ENCODE measurements around the gene CA14. TPM values are rescaled to one million over a fixed set of nuclear protein-coding genes. Genes with fewer than 3 reads are reported as not detected.

CA14 gene
- total and polyA plus RNA-seq, 9 of the 15 experiments (the other 6 are each of a cell fraction or from before 2014, with no cell fraction given) = 0.13 to 0.57 (median 0.26) TPM; not detected in 1

DNA sequence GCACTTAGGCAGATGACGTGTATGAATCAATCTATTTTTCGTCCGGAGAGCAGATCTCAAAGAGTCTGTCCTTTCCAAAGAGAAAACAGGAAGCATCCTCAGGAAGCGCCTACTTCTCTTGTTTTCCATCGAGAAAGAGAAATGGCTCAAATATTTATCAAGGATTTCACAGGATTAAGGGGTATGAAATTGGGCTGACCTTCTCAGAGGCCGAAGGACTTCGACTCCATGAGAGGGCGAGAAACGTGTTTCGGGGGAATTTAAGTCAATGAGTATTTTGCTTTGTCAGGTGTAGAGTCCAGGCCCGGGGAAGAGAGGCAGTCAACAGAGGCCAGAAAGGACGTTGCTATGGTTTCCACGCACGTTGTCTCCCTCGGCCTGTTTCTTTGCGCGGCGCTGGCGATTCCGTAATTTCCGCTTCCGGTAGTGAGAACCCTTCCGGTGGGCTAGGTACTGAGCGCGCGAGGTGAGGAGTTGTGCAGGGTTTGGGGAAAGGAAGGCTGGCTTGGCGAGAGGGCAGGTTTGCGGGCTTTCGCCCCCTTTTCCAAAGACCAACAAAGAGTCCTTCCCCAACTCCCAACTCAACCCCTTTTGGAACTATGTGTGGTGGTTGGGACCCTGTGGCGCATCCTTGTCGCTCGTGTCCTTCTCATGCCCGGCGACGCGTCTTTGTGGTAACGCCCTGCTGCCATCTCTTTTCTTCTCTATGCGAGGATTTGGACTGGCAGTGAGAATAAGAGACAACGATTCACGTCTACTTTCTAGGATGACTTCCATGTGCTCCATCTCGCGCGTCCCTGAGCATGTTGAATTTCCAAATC, 36.1 kb downstream of the CA14 start, which contains the start of gene MRPS21 (continued):
- TF ChIP-seq CREB5 (CRISPR knock-in tag; IDR thresholded peaks at IDR 0.05) (no peak), ZNF121 (CRISPR knock-in tag; conservative IDR thresholded peaks at IDR 0.05) (no peak), MCM5 (IDR thresholded peaks at IDR 0.05; ENCODE audit: low read depth) (no peak), SREBF1 (IDR thresholded peaks at IDR 0.05; ENCODE audit: borderline replicate concordance, low read depth, low read length) (no peak), HDAC6 (IDR thresholded peaks at IDR 0.05; ENCODE audit: low read depth, low read length) (no peak), SNRNP70 (optimal IDR thresholded peaks at IDR 0.05; ENCODE audit: low read depth, low read length) (no peak), TEAD1 (CRISPR knock-in tag; IDR thresholded peaks at IDR 0.05) (peak in 1 of 2 experiments; percentile 78; a peak in 1 of 4 replicates), E2F8 (IDR thresholded peaks at IDR 0.05; ENCODE audit: low read depth, partially characterized antibody) (peak; percentile 85), STAT5A (IDR thresholded peaks at IDR 0.05; ENCODE audit: borderline replicate concordance, low read length) (peak; percentile 5; the same call in 1 of the 2 replicates), RAD51 (IDR thresholded peaks at IDR 0.05; ENCODE audit: borderline replicate concordance, low read depth) (no peak), HDGF (IDR thresholded peaks at IDR 0.05) (no peak), MBD2 (IDR thresholded peaks at IDR 0.05; ENCODE audit: borderline replicate concordance, low read depth) (peak; percentile 77), CLOCK (CRISPR knock-in tag; IDR thresholded peaks at IDR 0.05; ENCODE audit: borderline replicate concordance) (no peak)
- TF ChIP-seq, protein P1, sequence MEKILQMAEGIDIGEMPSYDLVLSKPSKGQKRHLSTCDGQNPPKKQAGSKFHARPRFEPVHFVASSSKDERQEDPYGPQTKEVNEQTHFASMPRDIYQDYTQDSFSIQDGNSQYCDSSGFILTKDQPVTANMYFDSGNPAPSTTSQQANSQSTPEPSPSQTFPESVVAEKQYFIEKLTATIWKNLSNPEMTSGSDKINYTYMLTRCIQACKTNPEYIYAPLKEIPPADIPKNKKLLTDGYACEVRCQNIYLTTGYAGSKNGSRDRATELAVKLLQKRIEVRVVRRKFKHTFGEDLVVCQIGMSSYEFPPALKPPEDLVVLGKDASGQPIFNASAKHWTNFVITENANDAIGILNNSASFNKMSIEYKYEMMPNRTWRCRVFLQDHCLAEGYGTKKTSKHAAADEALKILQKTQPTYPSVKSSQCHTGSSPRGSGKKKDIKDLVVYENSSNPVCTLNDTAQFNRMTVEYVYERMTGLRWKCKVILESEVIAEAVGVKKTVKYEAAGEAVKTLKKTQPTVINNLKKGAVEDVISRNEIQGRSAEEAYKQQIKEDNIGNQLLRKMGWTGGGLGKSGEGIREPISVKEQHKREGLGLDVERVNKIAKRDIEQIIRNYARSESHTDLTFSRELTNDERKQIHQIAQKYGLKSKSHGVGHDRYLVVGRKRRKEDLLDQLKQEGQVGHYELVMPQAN (IDR thresholded peaks at IDR 0.05; ENCODE audit: borderline replicate concordance) = peak; percentile 85; the same call in 1 of the 2 replicates
- TF ChIP-seq, protein P2, sequence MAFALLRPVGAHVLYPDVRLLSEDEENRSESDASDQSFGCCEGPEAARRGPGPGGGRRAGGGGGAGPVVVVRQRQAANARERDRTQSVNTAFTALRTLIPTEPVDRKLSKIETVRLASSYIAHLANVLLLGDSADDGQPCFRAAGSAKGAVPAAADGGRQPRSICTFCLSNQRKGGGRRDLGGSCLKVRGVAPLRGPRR (CRISPR knock-in tag; IDR thresholded peaks at IDR 0.05) = no peak

All from K562 (cell line).